ENCODE results near the gene LINC00632.

The LINC00632 gene

DNA sequence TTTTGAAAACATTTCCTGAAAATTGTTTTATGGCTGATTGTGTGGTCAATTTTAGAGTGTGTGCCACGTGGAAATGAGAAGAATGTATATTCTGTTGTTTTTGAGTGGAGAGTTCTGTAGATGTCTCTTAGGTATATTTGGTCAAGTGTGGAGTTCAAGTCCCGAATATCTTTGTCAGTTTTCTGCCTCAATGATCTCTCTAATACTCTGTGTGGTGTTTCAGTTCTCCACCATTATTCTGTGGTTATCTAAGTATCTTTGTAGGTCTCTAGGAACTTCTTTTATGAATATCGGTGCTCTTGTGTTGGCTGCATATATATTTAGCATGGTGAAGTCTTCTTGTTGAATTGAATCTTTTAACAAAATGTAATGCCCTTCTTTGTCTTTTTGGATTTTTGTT is 113.3 kb downstream of the LINC00632 start:
- H4K20me1 ChIP-seq: peaks cover 0 to 6% (median 0%) of the 10 kb centered on the region in 11 experiments; a peak in 2 of 22 replicates
- TF ChIP-seq Cebpa-rat (IDR thresholded peaks at IDR 0.05): no peak
- no peaks in the 10 kb centered on the region for H3K36me3 ChIP-seq

DNA sequence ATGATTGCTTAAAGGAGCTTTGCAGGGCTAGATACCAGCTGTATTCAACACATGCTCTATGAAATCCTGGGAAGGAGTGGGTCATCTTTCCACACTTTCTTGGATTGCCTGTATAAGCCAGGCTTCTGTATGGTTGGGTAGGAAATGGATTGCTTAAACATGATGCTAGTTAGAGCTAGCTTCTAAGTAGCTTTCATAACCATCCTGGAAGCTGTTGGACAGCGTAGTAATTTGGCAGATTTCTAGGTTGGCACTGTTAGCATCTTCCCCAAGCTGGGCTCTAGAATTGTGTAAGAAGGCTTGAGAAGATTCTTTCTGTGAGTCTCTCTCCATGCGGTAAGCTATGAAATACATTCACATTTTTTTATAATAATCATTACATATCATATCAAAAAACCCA is 127.3 kb downstream of the LINC00632 start:
- Histone ChIP-seq H3K4me1 (no peaks in the 10 kb centered on the region; a peak in 1 of 20 replicates), H3K9me3 (replicated peaks in 1 of 11) (no peaks in the 10 kb centered on the region), H3K27ac (no peak overlapping the region), H3K9ac (no peak overlapping the region), H4K20me1 (no peaks in the 10 kb centered on the region; a peak in 1 of 22 replicates), H3K4me3 (no peak overlapping the region), H3K4me2 (no peak overlapping the region), H3K27me3 (peaks cover 18 to 82% (median 70%) of the 10 kb centered on the region in 11 experiments), H3K36me3 (no peaks in the 10 kb centered on the region)
- no peak for TF ChIP-seq Cebpa-rat (IDR thresholded peaks at IDR 0.05)

More for the DNA sequence above, 113.3 kb downstream of the LINC00632 start:
- Histone ChIP-seq H3K9me3 (replicated peaks in 1 of 11) (no peaks in the 10 kb centered on the region; a peak in 1 of 22 replicates), H3K9ac (no peak overlapping the region), H3K27me3 (peaks cover 87 to 98% (median 96%) of the 10 kb centered on the region in 11 experiments), H3K4me1 (peaks cover 0 to 16% (median 4%) of the 10 kb centered on the region in 10 experiments; a peak in 6 of 20 replicates), H3K27ac (no peak overlapping the region), H3K4me3 (no peak overlapping the region), H3K4me2 (peak overlapping the region in 5 of 11 experiments; percentile 1 to 37 (median 32); a peak in 5 of 22 replicates)

All from BLaER1 treated with 17β-estradiol and CSF1 and Interleukin-3, amounts not matched to agents 10 nM and 100 nM (cell line).